Psoas muscle (tissue), 8 donors: Measurements from ENCODE around the gene UXS1. TPM values are rescaled to one million over a fixed set of nuclear protein-coding genes. Genes with fewer than 3 reads are reported as not detected.

Source experiments
- ATAC-seq, 4 donors: fragments of 200-7000 bp; cut with Tn5 transposase; one replicate each; pipeline ENCODE4 v1.9.1; 2020; ENCODE audit warnings: moderate library complexity in 3 of 4, mild to moderate bottlenecking in 2 of 4
- DNase-seq, 2 donors: peaks; one replicate each; pipeline ENCODE4 v3.0.0-alpha.2; 2020
- H3K27ac ChIP-seq: fragments of 200-600 bp; one replicate; pipeline ENCODE4 v1.8.0; 2022
- H3K27me3 ChIP-seq, 3 donors: fragments of 200-600 bp in 1 of 3; one replicate each; pipeline versions ENCODE4 v1.6.1 to v1.8.0; 2013 to 2022; ENCODE audit warnings: low read length in 2 of 3, mild to moderate bottlenecking in 2 of 3, moderate library complexity in 1 of 3; ENCODE audit not compliant: insufficient read depth in 3 of 3
- H3K36me3 ChIP-seq, 2 donors: fragments of 200-600 bp in 1 of 2; one replicate each; pipeline versions ENCODE4 v1.6.1 to v1.8.0; 2013 to 2022; ENCODE audit warnings: low read depth in 1 of 2, mild to moderate bottlenecking in 1 of 2, moderate library complexity in 1 of 2; ENCODE audit not compliant: insufficient read depth in 1 of 2
- H3K4me1 ChIP-seq: fragments of 200-600 bp; one replicate; pipeline ENCODE4 v1.8.0; 2022
- H3K4me3 ChIP-seq: fragments of 200-600 bp; one replicate; pipeline ENCODE4 v1.8.0; 2022; ENCODE audit warnings: mild to moderate bottlenecking
- H3K9me3 ChIP-seq: fragments of 200-600 bp; one replicate; pipeline ENCODE4 v1.8.0; 2022
- CTCF ChIP-seq: fragments of 200-600 bp; IDR thresholded peaks from one replicate; pipeline ENCODE4 v1.8.0; 2022; ENCODE audit warnings: antibody characterized with exemption
- WGBS, 3 donors: extraction: QIAGEN DNeasy Blood & Tissue Kit; methylation state at CpG; one replicate each; pipeline versions ENCODE4 v1.1.6 to v1.1.7; 2013; 5-methylcytosine and 5-hydroxymethylcytosine counted together
- intact Hi-C, 2 donors: fragments of 100-400 bp; cut with DNase I; formaldehyde crosslinking; loops; one replicate each; pipeline versions ENCODE4 v1.11.0 to v1.14.2; 2022
- polyA plus RNA-seq, 3 donors: library from polyadenylated mRNA; stranded (reverse); fragments of 200-250 nt; gene quantifications; one replicate each; pipeline ENCODE4 v1.2.3, GENCODE V29; 2013
- total RNA-seq, 4 donors: library from RNA; stranded (reverse); fragmentation: NEBNext Ultra II Directional in 2 of 4; extraction: Animal tissue kit (Norgen Biotek cat#: 25700) in 2 of 4; gene quantifications; one replicate each; pipeline versions ENCODE4 v1.2.1 to v1.2.4, GENCODE V29; 2021 to 2023
- donor health status: healthy with polysubstance abuse.
- donor health status: DM: no; HTN: no; CAD: no; lungs with moderate emphysema.
- donor health status: Bipolar disorder and iron deficiency.
- donor health status: healthy.
- donor health status: DM: yes; HTN: yes; CAD: no.
- donor health status: DM: no; HTN: no; CAD: no.
- donor health status: DM: no; HTN: no; CAD: no.
- donor health status: DM: yes; HTN: yes; CAD: no.

Gene UXS1
- total and polyA plus RNA-seq, 7 donors = 12.2 to 36.0 (median 22.5) TPM

- no peaks in the 10 kb centered on the region for H3K9me3 ChIP-seq
- no peaks in the 10 kb centered on the region for H3K27me3 ChIP-seq
- ATAC-seq (peak in 1 of 4 donors; percentile 20), DNase-seq (no peak)
- no peak overlapping the region for H3K4me3 ChIP-seq
- intact Hi-C loops = no loop called here
- no peaks in the 10 kb centered on the region for H3K36me3 ChIP-seq
- H3K4me1 ChIP-seq = peaks cover 14% of the 10 kb centered on the region
- no peak for TF ChIP-seq CTCF
- 47 to 67% (median 56%) methylated on average over 7 of the region's 7 CpGs for WGBS, 3 donors
- no peak overlapping the region for H3K27ac ChIP-seq
These were observed 18.8 kb downstream of the UXS1 start for GRCh38 chr2:106175086-106175850.

- Histone ChIP-seq H3K27me3 (no peaks in the 10 kb centered on the region), H3K27ac (no peak overlapping the region), H3K4me1 (peaks cover 14% of the 10 kb centered on the region), H3K36me3 (no peaks in the 10 kb centered on the region), H3K4me3 (no peak overlapping the region), H3K9me3 (no peaks in the 10 kb centered on the region)
- TF ChIP-seq CTCF = no peak
- ATAC-seq (no peak), DNase-seq (no peak)
- intact Hi-C loops = no loop called here
- 65 to 79% (median 68%) methylated on average over 7 of the region's 7 CpGs for WGBS, 3 donors
These were observed 20.0 kb downstream of the UXS1 start for GRCh38 chr2:106174056-106174455.

GRCh38 chr2:106172649-106173048 is 21.5 kb downstream of the UXS1 start:
- H3K36me3 ChIP-seq = no peaks in the 10 kb centered on the region
- no peak overlapping the region for H3K27ac ChIP-seq
- no peaks in the 10 kb centered on the region for H3K27me3 ChIP-seq
- no peak for ATAC-seq
- intact Hi-C loops = no loop called here
- peaks cover 14% of the 10 kb centered on the region for H3K4me1 ChIP-seq
- H3K4me3 ChIP-seq = no peak overlapping the region
- DNase-seq = no peak
- WGBS, 3 donors = 97 to 100% (median 100%) methylated on average over 2 of the region's 2 CpGs
- no peak for TF ChIP-seq CTCF
- H3K9me3 ChIP-seq = no peaks in the 10 kb centered on the region

GRCh38 chr2:106168657-106169056 is 25.4 kb downstream of the UXS1 start:
- H3K9me3 ChIP-seq = no peaks in the 10 kb centered on the region
- H3K4me3 ChIP-seq = no peak overlapping the region
- WGBS, 3 donors = 54 to 85% (median 71%) methylated on average over 2 of the region's 2 CpGs
- no peaks in the 10 kb centered on the region for H3K27me3 ChIP-seq
- peaks cover 0 to 3% of the 10 kb centered on the region in 2 donors for H3K36me3 ChIP-seq
- no peaks in the 10 kb centered on the region for H3K4me1 ChIP-seq
- H3K27ac ChIP-seq = no peak overlapping the region
- intact Hi-C loops = no loop called here
- DNase-seq (no peak), ATAC-seq (no peak)
- TF ChIP-seq CTCF = no peak

GRCh38 chr2:106167067-106167466 is 27.0 kb downstream of the UXS1 start:
- no peak overlapping the region for H3K27ac ChIP-seq
- no peaks in the 10 kb centered on the region for H3K4me1 ChIP-seq
- H3K36me3 ChIP-seq = peaks cover 3 to 5% of the 10 kb centered on the region in 2 donors
- no peak for TF ChIP-seq CTCF
- H3K27me3 ChIP-seq = no peaks in the 10 kb centered on the region
- no peak for ATAC-seq
- DNase-seq = no peak
- no peaks in the 10 kb centered on the region for H3K9me3 ChIP-seq
- no peak overlapping the region for H3K4me3 ChIP-seq
- 87 to 91% (median 90%) methylated on average over 5 of the region's 5 CpGs for WGBS, 3 donors
- intact Hi-C loops = no loop called here
